Smooth muscle cell (in vitro differentiated cells): Measurements from ENCODE around the gene CAPN2. TPM values are rescaled to one million over a fixed set of nuclear protein-coding genes. Genes with fewer than 3 reads are reported as not detected.
"Not testable (repeated sequence)": the region's sequence is repeated elsewhere in the genome, so short reads cannot be mapped to it uniquely, and the experiment has no call there.

ENCODE experiments used
- DNase-seq: peaks from one replicate; lab custom pipeline; 2025; ENCODE audit not compliant: unreplicated experiment; lab: John Stamatoyannopoulos, UW
- H2AFZ ChIP-seq: fragments of 200-600 bp; sonication (generic); 2 replicates; pipeline ENCODE4 v1.6.0; 2016; ENCODE audit warnings: antibody characterized with exemption, low read depth, mild to moderate bottlenecking
- H3F3A ChIP-seq: fragments of 200-600 bp; sonication (generic); 2 replicates; pipeline ENCODE4 v1.6.0; 2017; ENCODE audit warnings: antibody characterized with exemption, low read depth
- H3K27ac ChIP-seq: fragments of 200-600 bp; sonication (generic); 2 replicates; pipeline ENCODE4 v1.5.1; 2016; ENCODE audit warnings: low read depth, mild to moderate bottlenecking
- H3K27me3 ChIP-seq: fragments of 200-600 bp; sonication (generic); 2 replicates; pipeline ENCODE4 v1.6.1; 2016; ENCODE audit warnings: low read depth, mild to moderate bottlenecking
- H3K36me3 ChIP-seq: fragments of 200-600 bp; sonication (generic); 2 replicates; pipeline ENCODE4 v1.5.1; 2016; ENCODE audit warnings: low read depth
- H3K4me1 ChIP-seq: fragments of 200-600 bp; sonication (generic); 2 replicates; pipeline ENCODE4 v1.5.1; 2016; ENCODE audit warnings: low read depth
- H3K4me2 ChIP-seq: fragments of 200-600 bp; sonication (generic); 2 replicates; pipeline ENCODE4 v1.6.0; 2016; ENCODE audit warnings: mild to moderate bottlenecking
- H3K4me3 ChIP-seq: fragments of 200-600 bp; sonication (generic); 2 replicates; pipeline ENCODE4 v1.5.1; 2016; ENCODE audit warnings: mild to moderate bottlenecking
- H3K79me2 ChIP-seq: fragments of 200-600 bp; sonication (generic); 2 replicates; pipeline ENCODE4 v1.6.0; 2016; ENCODE audit warnings: low read depth, mild to moderate bottlenecking
- H3K9ac ChIP-seq: fragments of 200-600 bp; sonication (generic); 2 replicates; pipeline ENCODE4 v1.6.0; 2016; ENCODE audit warnings: low read depth
- H3K9me3 ChIP-seq: fragments of 200-600 bp; sonication (generic); replicated peaks from 2 replicates; pipeline ENCODE4 v1.5.1; 2016; ENCODE audit warnings: low read depth
- H4K20me1 ChIP-seq: fragments of 200-600 bp; sonication (generic); 2 replicates; pipeline ENCODE4 v1.6.0; 2016; ENCODE audit warnings: low read depth
- WGBS: methylation state at CpG from one replicate; pipeline ENCODE4 v1.1.7; 2016; ENCODE audit warnings: low lambda C conversion rate; 5-methylcytosine and 5-hydroxymethylcytosine counted together
- polyA plus RNA-seq: library from polyadenylated mRNA; unstranded; fragments of >200 nt; fragmentation: Nextera tagmentation; extraction: Ambion mirVana; gene quantifications from 2 replicates; pipeline ENCODE4 v1.2.1, GENCODE V29; 2016
- total RNA-seq: library from RNA; depleted of rRNA; stranded (reverse); fragments of >200 nt; gene quantifications from 2 replicates; pipeline ENCODE4 v1.2.3, GENCODE V29; 2014
- TF ChIP-seq, protein P1 (sequence below): fragments of 200-600 bp; sonication (generic); IDR thresholded peaks from 2 replicates; pipeline ENCODE4 v1.5.1; 2017; ENCODE audit warnings: borderline replicate concordance, mild to moderate bottlenecking, antibody characterized with exemption; ENCODE audit not compliant: insufficient read depth, poor library complexity, severe bottlenecking

Gene CAPN2
- total and polyA plus RNA-seq, 2 experiments from 2014 or later = 182 to 229 TPM

DNA sequence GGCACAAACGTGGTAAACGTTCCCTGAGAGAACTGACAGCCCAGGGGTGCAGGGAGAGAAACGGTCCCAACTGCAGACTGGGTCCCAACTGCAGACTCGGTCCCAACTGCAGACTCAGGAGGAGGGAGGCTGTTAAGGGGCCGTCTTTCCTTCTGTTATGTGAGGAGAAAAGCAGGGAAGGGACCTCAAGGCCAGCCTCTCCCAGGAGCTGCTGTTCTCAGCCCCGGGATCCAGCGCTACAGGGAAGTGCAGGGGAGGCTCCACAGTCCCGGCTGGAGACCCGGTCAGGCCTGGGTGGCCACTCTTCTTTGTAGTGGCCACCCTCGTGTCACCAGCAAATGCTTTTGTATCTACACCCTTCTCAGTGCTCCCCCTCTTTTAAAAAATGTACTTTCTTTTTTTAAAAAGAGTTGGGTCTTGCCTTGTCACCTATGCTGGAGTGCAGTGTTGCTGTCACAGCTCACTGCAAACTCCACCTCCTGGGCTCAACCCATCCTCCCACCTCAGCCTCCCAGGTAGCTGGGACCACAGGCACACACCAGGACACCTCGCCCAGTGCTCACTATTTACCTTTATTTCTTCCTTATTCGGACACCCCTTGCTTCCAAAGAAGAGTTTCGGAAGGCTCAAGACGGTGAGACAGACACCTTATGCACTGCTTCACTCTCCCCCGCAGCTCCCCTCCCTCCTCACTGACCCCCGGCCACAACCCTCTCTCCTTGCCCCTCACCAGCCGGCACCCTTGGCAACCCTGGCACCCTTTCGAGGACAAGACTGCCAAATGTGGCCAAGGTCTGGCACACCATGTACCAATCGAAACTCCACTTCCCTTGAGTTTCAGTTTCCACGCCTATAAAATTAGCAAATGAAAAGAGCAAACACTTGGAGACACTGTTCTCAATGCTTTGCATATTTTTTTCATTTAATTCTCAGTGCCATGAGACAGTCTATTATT is 21.8 kb downstream of the CAPN2 start:
- Histone ChIP-seq H3K36me3 (no peaks in the 10 kb centered on the region), H3K27ac (peak overlapping the region; percentile 97), H3K4me1 (peaks cover 24% of the 10 kb centered on the region), H3F3A (peaks cover 21% of the 10 kb centered on the region), H3K4me2 (peak overlapping the region; percentile 60), H3K79me2 (peaks cover 62% of the 10 kb centered on the region), H4K20me1 (peaks cover 11% of the 10 kb centered on the region), H3K4me3 (no peak overlapping the region), H2AFZ (no peak overlapping the region), H3K9me3 (no peaks in the 10 kb centered on the region), H3K27me3 (no peaks in the 10 kb centered on the region), H3K9ac (peak overlapping the region; percentile 62)
- no peak for DNase-seq
- 71% methylated on average over 20 of the region's 20 CpGs for WGBS
- TF ChIP-seq, protein P1, sequence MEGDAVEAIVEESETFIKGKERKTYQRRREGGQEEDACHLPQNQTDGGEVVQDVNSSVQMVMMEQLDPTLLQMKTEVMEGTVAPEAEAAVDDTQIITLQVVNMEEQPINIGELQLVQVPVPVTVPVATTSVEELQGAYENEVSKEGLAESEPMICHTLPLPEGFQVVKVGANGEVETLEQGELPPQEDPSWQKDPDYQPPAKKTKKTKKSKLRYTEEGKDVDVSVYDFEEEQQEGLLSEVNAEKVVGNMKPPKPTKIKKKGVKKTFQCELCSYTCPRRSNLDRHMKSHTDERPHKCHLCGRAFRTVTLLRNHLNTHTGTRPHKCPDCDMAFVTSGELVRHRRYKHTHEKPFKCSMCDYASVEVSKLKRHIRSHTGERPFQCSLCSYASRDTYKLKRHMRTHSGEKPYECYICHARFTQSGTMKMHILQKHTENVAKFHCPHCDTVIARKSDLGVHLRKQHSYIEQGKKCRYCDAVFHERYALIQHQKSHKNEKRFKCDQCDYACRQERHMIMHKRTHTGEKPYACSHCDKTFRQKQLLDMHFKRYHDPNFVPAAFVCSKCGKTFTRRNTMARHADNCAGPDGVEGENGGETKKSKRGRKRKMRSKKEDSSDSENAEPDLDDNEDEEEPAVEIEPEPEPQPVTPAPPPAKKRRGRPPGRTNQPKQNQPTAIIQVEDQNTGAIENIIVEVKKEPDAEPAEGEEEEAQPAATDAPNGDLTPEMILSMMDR = no peak

DNA sequence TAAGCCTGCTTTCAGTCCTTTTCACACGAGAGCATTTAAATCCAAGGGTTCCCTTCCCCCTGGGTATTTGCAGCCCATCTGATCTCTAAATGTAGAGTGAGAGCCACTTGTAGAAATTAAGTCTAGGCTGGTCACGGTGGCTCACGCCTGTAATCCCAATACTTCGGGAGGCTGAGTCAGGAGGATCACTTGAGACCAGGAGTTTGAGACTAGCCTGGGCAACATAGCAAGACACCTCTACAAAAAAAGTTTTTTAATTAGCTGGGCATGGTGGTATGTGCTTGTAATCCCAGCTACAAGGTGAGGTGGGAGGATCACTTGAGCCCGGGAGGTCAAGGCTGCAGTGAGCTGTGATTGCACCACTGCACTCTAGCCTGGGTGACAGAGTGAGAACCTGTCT is 24.3 kb downstream of the CAPN2 start:
- H3K36me3 ChIP-seq, H3K27me3 ChIP-seq, DNase-seq, H2AFZ ChIP-seq, H3K4me3 ChIP-seq, H3K9ac ChIP-seq, H3K27ac ChIP-seq, H3K4me2 ChIP-seq, H3K9me3 ChIP-seq: not testable (repeated sequence)
- peaks cover 20% of the 10 kb centered on the region for H3F3A ChIP-seq
- H3K79me2 ChIP-seq = peaks cover 60% of the 10 kb centered on the region
- peaks cover 14% of the 10 kb centered on the region for H3K4me1 ChIP-seq
- WGBS = 92% methylated on average over 5 of the region's 5 CpGs
- peaks cover 17% of the 10 kb centered on the region for H4K20me1 ChIP-seq

DNA sequence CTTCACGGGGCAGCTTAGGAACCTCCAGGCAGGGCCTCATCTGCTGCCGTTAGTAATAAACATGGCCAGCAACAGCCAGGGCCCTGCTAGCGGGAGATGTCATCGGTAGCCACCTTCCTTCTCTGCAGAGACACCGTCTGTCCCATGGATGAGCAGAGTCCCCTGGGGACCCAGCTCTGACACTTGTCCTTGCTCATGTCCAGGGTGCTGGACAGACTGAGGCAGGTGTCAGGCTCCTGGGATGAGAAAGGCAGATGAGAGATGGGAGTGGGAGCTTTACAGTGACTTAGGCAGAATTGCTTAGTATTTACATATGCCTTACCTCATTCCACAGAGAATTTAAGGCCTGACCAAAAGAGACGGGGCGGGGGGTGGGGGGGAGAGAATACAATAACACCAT is 25.0 kb downstream of the CAPN2 start:
- 51% methylated on average over 7 of the region's 7 CpGs for WGBS
- no peak overlapping the region for H3K4me3 ChIP-seq
- no peak overlapping the region for H3K4me2 ChIP-seq
- peaks cover 21% of the 10 kb centered on the region for H4K20me1 ChIP-seq
- H3K79me2 ChIP-seq = peaks cover 59% of the 10 kb centered on the region
- no peaks in the 10 kb centered on the region for H3K9me3 ChIP-seq
- TF ChIP-seq, protein P1 = no peak
- no peaks in the 10 kb centered on the region for H3K36me3 ChIP-seq
- DNase-seq = no peak
- H3K4me1 ChIP-seq = peaks cover 12% of the 10 kb centered on the region
- H2AFZ ChIP-seq = no peak overlapping the region
- H3K9ac ChIP-seq = no peak overlapping the region
- no peaks in the 10 kb centered on the region for H3K27me3 ChIP-seq
- H3F3A ChIP-seq = peaks cover 16% of the 10 kb centered on the region
- H3K27ac ChIP-seq = no peak overlapping the region

DNA sequence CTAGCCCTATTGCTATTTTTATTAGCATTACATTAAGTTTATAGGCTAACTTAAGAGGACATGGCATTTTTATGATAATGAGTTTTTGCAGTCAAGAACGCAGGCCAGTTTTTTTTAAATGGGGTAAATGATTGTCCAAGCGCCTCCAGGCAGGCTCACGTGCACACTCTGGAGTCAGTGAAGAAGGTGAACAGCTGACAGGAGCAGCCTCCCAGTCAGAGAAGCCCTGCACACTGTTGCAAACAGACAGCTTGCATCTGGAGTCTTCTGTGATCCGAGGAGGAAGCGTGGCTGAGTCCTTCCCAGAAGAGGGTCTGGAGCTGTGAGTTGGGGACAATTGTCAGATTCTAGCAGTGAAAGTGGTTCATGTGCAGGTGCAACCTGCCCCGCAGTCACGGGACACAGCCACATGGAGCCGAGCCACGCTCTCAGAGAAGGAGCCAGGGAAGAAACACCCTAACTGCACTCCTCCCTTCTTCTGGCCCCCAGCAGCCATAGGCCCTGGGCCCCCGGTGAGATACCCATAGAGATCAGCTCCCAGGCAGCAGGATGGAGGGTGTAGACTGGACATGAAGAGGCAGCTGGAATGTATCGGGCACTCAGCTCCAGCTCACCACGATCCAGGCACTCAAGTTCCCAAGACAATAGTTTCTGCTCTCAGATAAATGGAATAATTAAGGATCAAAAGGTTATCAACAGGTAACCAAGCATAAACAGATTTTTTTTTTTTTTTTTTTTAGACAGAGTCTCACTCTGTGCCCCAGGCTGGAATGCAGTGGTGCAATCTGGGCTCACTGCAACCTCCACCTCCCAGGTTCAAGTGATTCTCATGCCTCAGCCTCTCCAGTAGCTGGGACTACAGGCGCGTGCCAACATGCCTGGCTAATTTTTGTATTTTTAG is 26.4 kb downstream of the CAPN2 start:
- Histone ChIP-seq H3K4me1 (no peaks in the 10 kb centered on the region), H3K4me3 (no peak overlapping the region), H3K9me3 (no peaks in the 10 kb centered on the region), H3K36me3 (no peaks in the 10 kb centered on the region), H3K27me3 (no peaks in the 10 kb centered on the region), H3K27ac (peak overlapping the region; percentile 32), H3F3A (peaks cover 6% of the 10 kb centered on the region), H2AFZ (no peak overlapping the region), H3K4me2 (no peak overlapping the region), H4K20me1 (peaks cover 27% of the 10 kb centered on the region), H3K9ac (no peak overlapping the region), H3K79me2 (peaks cover 54% of the 10 kb centered on the region)
- DNase-seq = no peak
- TF ChIP-seq, protein P1 = no peak
- WGBS = 80% methylated on average over 14 of the region's 14 CpGs
